Endothelial cell (in vitro differentiated cells): ENCODE results near the gene GRIK3. TPM values are rescaled to one million over a fixed set of nuclear protein-coding genes. Genes with fewer than 3 reads are reported as not detected.
"Not testable (repeated sequence)": the region's sequence is repeated elsewhere in the genome, so short reads cannot be mapped to it uniquely, and the experiment has no call there.

Experiments used
- DNase-seq: peaks from one replicate; pipeline ENCODE4 v3.0.0; 2021; ENCODE audit warnings: low spot score
- H3K27ac Mint-ChIP-seq: one replicate; pipeline ENCODE4 v1.8.0; 2021; ENCODE audit warnings: mixed read lengths, inconsistent platforms; ENCODE audit not compliant: unreplicated experiment
- H3K27me3 Mint-ChIP-seq: one replicate; pipeline ENCODE4 v1.8.0; 2021; ENCODE audit warnings: mild to moderate bottlenecking, moderate library complexity, mixed read lengths, inconsistent platforms; ENCODE audit not compliant: unreplicated experiment
- H3K36me3 Mint-ChIP-seq: one replicate; pipeline ENCODE4 v1.8.0; 2021; ENCODE audit warnings: mild to moderate bottlenecking, low read depth, mixed read lengths, inconsistent platforms; ENCODE audit not compliant: unreplicated experiment
- H3K4me1 Mint-ChIP-seq: one replicate; pipeline ENCODE4 v1.8.0; 2021; ENCODE audit warnings: mild to moderate bottlenecking, mixed read lengths, inconsistent platforms; ENCODE audit not compliant: unreplicated experiment
- H3K4me3 Mint-ChIP-seq: one replicate; pipeline ENCODE4 v1.8.0; 2021; ENCODE audit warnings: mild to moderate bottlenecking, mixed read lengths, inconsistent platforms; ENCODE audit not compliant: unreplicated experiment
- H3K9me3 Mint-ChIP-seq: one replicate; pipeline ENCODE4 v1.8.0; 2021; ENCODE audit warnings: mixed read lengths, inconsistent platforms; ENCODE audit not compliant: unreplicated experiment
- long read RNA-seq: library from polyadenylated mRNA; unstranded; transcript quantifications from one replicate; pipeline ENCODE4 v2.0.0, GENCODE V29; 2020; ENCODE audit not compliant: unreplicated experiment
- total RNA-seq: library from RNA; stranded (reverse); fragmentation: NEBNext Ultra II Directional; extraction: Animal tissue kit (Norgen Biotek cat#: 25700); gene quantifications from one replicate; pipeline ENCODE4 v1.2.1, GENCODE V29; 2021; ENCODE audit not compliant: unreplicated experiment
- TF ChIP-seq, protein P1 (sequence below): fragments of 200-600 bp; sonication (generic); IDR thresholded peaks from one replicate; pipeline ENCODE4 v1.5.0; 2021; ENCODE audit warnings: antibody characterized with exemption; ENCODE audit not compliant: unreplicated experiment

Gene GRIK3
- 0.05 TPM for total RNA-seq
- long read RNA-seq: 0 reads

DNA sequence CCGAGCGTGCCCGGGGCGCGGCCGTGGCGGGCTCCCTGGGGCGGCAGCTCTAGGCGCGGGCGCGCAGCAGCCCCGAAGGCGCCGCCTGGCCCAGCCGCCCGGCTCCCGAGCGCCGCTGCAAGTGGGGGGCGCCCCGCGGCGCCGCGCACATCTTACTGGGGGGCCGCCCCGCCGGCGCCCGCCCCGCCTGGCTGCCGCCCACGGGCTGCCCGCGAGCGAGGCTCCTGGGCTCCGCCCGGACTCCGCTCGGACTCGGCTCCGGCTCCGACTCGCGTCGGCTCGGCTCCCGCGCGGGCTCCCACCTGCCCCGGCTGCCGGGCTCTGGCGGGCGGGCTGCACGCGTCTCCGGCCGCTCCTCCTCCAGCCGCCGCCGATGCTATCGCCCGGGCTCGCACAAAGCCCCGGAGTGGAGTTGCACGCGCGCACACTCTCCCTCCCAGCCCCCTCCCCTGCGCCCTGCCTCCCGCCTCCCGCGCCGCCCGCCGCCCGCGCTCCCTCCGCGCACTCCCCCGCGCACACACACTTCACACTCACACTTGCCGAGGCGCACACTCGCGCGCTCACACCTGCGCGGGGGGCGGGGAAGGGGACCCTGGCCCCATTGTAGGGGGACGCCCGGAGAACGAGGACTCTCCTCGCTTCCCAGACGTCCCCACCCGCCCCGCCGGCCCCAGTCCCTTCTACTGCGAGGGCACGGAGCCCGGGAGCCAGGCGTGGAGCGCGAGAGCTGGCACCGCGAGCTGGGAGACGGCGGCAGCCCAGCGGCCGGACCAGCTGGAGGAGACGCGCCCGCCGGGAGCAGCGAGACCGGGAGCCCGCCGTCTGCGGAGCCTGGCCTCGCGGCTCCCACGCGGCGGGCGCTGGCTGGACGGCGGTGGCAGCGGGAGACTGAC, at the start of gene GRIK3:
Gene GRIK3, minus strand, starts transcription at position 395 of the 893 bp plus-strand sequence. CDS start 407 bp downstream, outside the sequence.
- DNase-seq: peak; percentile 47
- Mint-ChIP-seq H3K4me3 (peak within 1 kb of the TSS; percentile 78), H3K36me3 (peaks cover 4% of the 10 kb centered on the region), H3K9me3 (no peaks in the 10 kb centered on the region), H3K4me1 (peaks cover 15% of the 10 kb centered on the region), H3K27me3 (peaks cover 24% of the 10 kb centered on the region), H3K27ac (no peak within 1 kb of the TSS)
- TF ChIP-seq, protein P1, sequence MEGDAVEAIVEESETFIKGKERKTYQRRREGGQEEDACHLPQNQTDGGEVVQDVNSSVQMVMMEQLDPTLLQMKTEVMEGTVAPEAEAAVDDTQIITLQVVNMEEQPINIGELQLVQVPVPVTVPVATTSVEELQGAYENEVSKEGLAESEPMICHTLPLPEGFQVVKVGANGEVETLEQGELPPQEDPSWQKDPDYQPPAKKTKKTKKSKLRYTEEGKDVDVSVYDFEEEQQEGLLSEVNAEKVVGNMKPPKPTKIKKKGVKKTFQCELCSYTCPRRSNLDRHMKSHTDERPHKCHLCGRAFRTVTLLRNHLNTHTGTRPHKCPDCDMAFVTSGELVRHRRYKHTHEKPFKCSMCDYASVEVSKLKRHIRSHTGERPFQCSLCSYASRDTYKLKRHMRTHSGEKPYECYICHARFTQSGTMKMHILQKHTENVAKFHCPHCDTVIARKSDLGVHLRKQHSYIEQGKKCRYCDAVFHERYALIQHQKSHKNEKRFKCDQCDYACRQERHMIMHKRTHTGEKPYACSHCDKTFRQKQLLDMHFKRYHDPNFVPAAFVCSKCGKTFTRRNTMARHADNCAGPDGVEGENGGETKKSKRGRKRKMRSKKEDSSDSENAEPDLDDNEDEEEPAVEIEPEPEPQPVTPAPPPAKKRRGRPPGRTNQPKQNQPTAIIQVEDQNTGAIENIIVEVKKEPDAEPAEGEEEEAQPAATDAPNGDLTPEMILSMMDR: no peak

DNA sequence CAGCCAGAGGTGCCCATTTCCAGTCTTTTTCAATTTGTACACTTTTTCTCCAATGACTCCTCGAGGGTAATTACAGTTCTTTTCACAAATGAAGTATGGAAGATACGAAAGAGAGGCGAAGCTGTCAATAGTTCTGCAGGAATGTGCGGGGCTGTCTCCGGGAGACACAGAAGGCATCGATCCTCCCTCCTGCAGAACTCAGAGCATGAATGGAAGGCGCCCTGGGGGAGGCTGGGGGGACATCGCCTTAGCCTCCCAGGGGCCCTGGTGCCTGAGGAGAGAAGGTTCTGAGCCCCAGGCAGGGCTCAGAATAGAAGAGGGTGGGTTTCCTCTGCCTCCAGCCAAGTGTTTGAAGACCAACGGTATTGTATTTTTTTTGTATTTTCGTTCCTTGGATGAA, 49.7 kb upstream of the GRIK3 start:
- DNase-seq: no peak
- Mint-ChIP-seq H3K4me1 (no peaks in the 10 kb centered on the region), H3K27me3 (no peaks in the 10 kb centered on the region), H3K27ac (no peak overlapping the region), H3K9me3 (no peaks in the 10 kb centered on the region), H3K36me3 (no peaks in the 10 kb centered on the region), H3K4me3 (no peak overlapping the region)
- TF ChIP-seq, protein P1: no peak

DNA sequence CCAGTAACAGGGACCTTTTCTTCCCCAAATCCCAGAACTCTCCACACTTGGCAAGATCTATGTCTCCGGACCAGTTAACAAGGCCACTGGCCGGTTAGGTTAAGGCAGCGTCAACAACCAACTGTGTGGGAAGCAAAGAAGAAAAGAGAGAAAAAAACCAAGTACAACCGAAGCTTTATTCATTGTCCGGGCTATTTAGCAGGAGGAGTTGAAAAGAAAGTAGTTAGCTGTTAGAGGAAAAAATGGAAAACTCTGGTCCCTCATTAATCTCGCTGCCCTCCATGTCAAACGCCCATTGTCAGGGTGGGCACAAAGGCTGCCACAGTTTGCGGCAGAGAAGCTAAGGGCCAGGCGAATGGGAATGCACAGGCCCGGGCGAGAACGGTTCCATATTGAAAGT, 49.3 kb upstream of the GRIK3 start:
- no peak overlapping the region for H3K4me3 Mint-ChIP-seq
- H3K36me3 Mint-ChIP-seq: no peaks in the 10 kb centered on the region
- H3K27me3 Mint-ChIP-seq: no peaks in the 10 kb centered on the region
- no peak for DNase-seq
- H3K4me1 Mint-ChIP-seq: no peaks in the 10 kb centered on the region
- no peak overlapping the region for H3K27ac Mint-ChIP-seq
- TF ChIP-seq, protein P1: no peak
- H3K9me3 Mint-ChIP-seq: no peaks in the 10 kb centered on the region

GRCh38 chr1:37080296-37080986, 46.1 kb upstream of the GRIK3 start:
- not testable (repeated sequence) for H3K27ac Mint-ChIP-seq, H3K36me3 Mint-ChIP-seq

GRCh38 chr1:37078866-37079265, 44.6 kb upstream of the GRIK3 start:
- H3K36me3 Mint-ChIP-seq: no peaks in the 10 kb centered on the region
- peaks cover 3% of the 10 kb centered on the region for H3K27me3 Mint-ChIP-seq
- no peak for DNase-seq
- no peak overlapping the region for H3K4me3 Mint-ChIP-seq
- H3K4me1 Mint-ChIP-seq: no peaks in the 10 kb centered on the region
- H3K27ac Mint-ChIP-seq: no peak overlapping the region
- TF ChIP-seq, protein P1: no peak
- H3K9me3 Mint-ChIP-seq: no peaks in the 10 kb centered on the region

More at GRCh38 chr1:37080296-37080986, 46.1 kb upstream of the GRIK3 start:
- H3K4me3 Mint-ChIP-seq, H3K27me3 Mint-ChIP-seq, DNase-seq, H3K4me1 Mint-ChIP-seq, H3K9me3 Mint-ChIP-seq: not testable (repeated sequence)
